Activated naive CD4-positive, alpha-beta T cell treated with anti-CD3 and anti-CD28 coated beads for 36 hours (primary cell): Measurements from ENCODE around the gene C19orf44. TPM values are rescaled to one million over a fixed set of nuclear protein-coding genes. Genes with fewer than 3 reads are reported as not detected.
"Not testable (repeated sequence)": the region's sequence is repeated elsewhere in the genome, so short reads cannot be mapped to it uniquely, and the experiment has no call there.

Experiments used
- CTCF ChIA-PET: fragments of 350-600 bp; sonication (Branson Sonifier 250); formaldehyde crosslinking; loops from one replicate; lab custom pipeline; 2021; ENCODE audit warnings: antibody characterized with exemption; lab: Charles Lee
- DNase-seq: peaks from one replicate; pipeline ENCODE4 v3.0.0-alpha.2; 2020
- H3K27ac Mint-ChIP-seq: one replicate; pipeline ENCODE4 v1.8.0; 2021; ENCODE audit warnings: mild to moderate bottlenecking, mixed read lengths
- H3K27me3 Mint-ChIP-seq: one replicate; pipeline ENCODE4 v1.8.0; 2021; ENCODE audit warnings: low read depth, mixed read lengths
- H3K36me3 Mint-ChIP-seq: one replicate; pipeline ENCODE4 v1.8.0; 2021; ENCODE audit warnings: low read depth, mixed read lengths
- H3K4me1 Mint-ChIP-seq: one replicate; pipeline ENCODE4 v1.8.0; 2021; ENCODE audit warnings: low read depth, mixed read lengths
- H3K4me3 Mint-ChIP-seq: one replicate; pipeline ENCODE4 v1.8.0; 2021; ENCODE audit warnings: mild to moderate bottlenecking, moderate library complexity, mixed read lengths
- H3K9me3 Mint-ChIP-seq: one replicate; pipeline ENCODE4 v1.8.0; 2021; ENCODE audit warnings: mixed read lengths
- intact Hi-C: fragments of 100-400 bp; cut with micrococcal nuclease; formaldehyde crosslinking; loops from one replicate; pipeline ENCODE4 v1.15.1; 2023
- total RNA-seq, 2 experiments: library from RNA; stranded (reverse); gene quantifications; one replicate each; pipeline ENCODE4 v1.2.3, GENCODE V29; 2021

The C19orf44 gene
- total RNA-seq, 2 experiments from 2014 or later, result 2.1 to 2.6 TPM

- Mint-ChIP-seq H3K9me3 (no peaks in the 10 kb centered on the region), H3K4me3 (peak overlapping the region; percentile 42), H3K27ac (peak overlapping the region; percentile 55), H3K4me1 (peaks cover 45% of the 10 kb centered on the region), H3K36me3 (peaks cover 21% of the 10 kb centered on the region), H3K27me3 (no peaks in the 10 kb centered on the region)
- DNase-seq, result no peak
- intact Hi-C loops, result no loop called here
- CTCF ChIA-PET, result no interaction called here
Measured at GRCh38 chr19:16544473-16545231, 48.5 kb downstream of the C19orf44 start.

GRCh38 chr19:16548956-16549355 is 52.8 kb downstream of the C19orf44 start:
- Mint-ChIP-seq H3K4me1 (peaks cover 17% of the 10 kb centered on the region), H3K36me3 (peaks cover 14% of the 10 kb centered on the region), H3K4me3 (no peak overlapping the region), H3K27ac (no peak overlapping the region), H3K27me3 (no peaks in the 10 kb centered on the region), H3K9me3 (no peaks in the 10 kb centered on the region)
- CTCF ChIA-PET, result no interaction called here
- intact Hi-C loops, result no loop called here
- no peak for DNase-seq

- DNase-seq, H3K27ac Mint-ChIP-seq, H3K4me3 Mint-ChIP-seq, H3K4me1 Mint-ChIP-seq, H3K27me3 Mint-ChIP-seq, H3K9me3 Mint-ChIP-seq, intact Hi-C loops, H3K36me3 Mint-ChIP-seq: not testable (repeated sequence)
- CTCF ChIA-PET, result interaction anchor here (0.6 kb wide), 1 partner anchor 517 kb away, joined by 3 read pairs; no protein-coding TSS in a partner anchor
Measured at GRCh38 chr19:16551902-16552301, 55.7 kb downstream of the C19orf44 start.

GRCh38 chr19:16554776-16555175 is 58.6 kb downstream of the C19orf44 start:
- Mint-ChIP-seq H3K27me3 (no peaks in the 10 kb centered on the region), H3K36me3 (peaks cover 14% of the 10 kb centered on the region), H3K4me3 (no peak overlapping the region), H3K27ac (no peak overlapping the region), H3K4me1 (no peaks in the 10 kb centered on the region), H3K9me3 (no peaks in the 10 kb centered on the region)
- intact Hi-C loops, result no loop called here
- CTCF ChIA-PET, result no interaction called here
- DNase-seq, result no peak

- peaks cover under 1% of the 10 kb centered on the region for H3K4me1 Mint-ChIP-seq
- intact Hi-C loops, result no loop called here
- H3K9me3 Mint-ChIP-seq, result no peaks in the 10 kb centered on the region
- H3K27ac Mint-ChIP-seq, result no peak overlapping the region
- no peak overlapping the region for H3K4me3 Mint-ChIP-seq
- no peak for DNase-seq
- no peaks in the 10 kb centered on the region for H3K27me3 Mint-ChIP-seq
- CTCF ChIA-PET, result no interaction called here
- H3K36me3 Mint-ChIP-seq, result peaks cover 29% of the 10 kb centered on the region
Measured at GRCh38 chr19:16559780-16560276, 63.6 kb downstream of the C19orf44 start.

GRCh38 chr19:16561382-16561781 is 65.2 kb downstream of the C19orf44 start:
- H3K9me3 Mint-ChIP-seq, result no peaks in the 10 kb centered on the region
- CTCF ChIA-PET, result no interaction called here
- no peak for DNase-seq
- H3K4me1 Mint-ChIP-seq, result peaks cover 6% of the 10 kb centered on the region
- no peak overlapping the region for H3K4me3 Mint-ChIP-seq
- H3K36me3 Mint-ChIP-seq, result peaks cover 36% of the 10 kb centered on the region
- no peak overlapping the region for H3K27ac Mint-ChIP-seq
- no peaks in the 10 kb centered on the region for H3K27me3 Mint-ChIP-seq
- intact Hi-C loops, result no loop called here

GRCh38 chr19:16562608-16563025 is 66.4 kb downstream of the C19orf44 start:
- Mint-ChIP-seq H3K27me3 (no peaks in the 10 kb centered on the region), H3K4me3 (no peak overlapping the region), H3K27ac (peak overlapping the region; percentile 50), H3K9me3 (no peaks in the 10 kb centered on the region), H3K4me1 (peaks cover 12% of the 10 kb centered on the region), H3K36me3 (peaks cover 41% of the 10 kb centered on the region)
- CTCF ChIA-PET, result interaction anchor here (0.7 kb wide), 1 partner anchor 25 kb away, joined by 5 read pairs; no protein-coding TSS in a partner anchor
- no peak for DNase-seq
- intact Hi-C loops, result no loop called here

GRCh38 chr19:16564842-16565241 is 68.6 kb downstream of the C19orf44 start:
- intact Hi-C loops, result no loop called here
- CTCF ChIA-PET, result interaction anchor here (0.6 kb wide), 1 partner anchor 49 kb away, joined by 3 read pairs; no protein-coding TSS in a partner anchor

GRCh38 chr19:16566161-16566560 is 70.0 kb downstream of the C19orf44 start:
- no peaks in the 10 kb centered on the region for H3K9me3 Mint-ChIP-seq
- peak; percentile 85 for DNase-seq
- peaks cover 40% of the 10 kb centered on the region for H3K36me3 Mint-ChIP-seq
- H3K4me3 Mint-ChIP-seq, result peak overlapping the region; percentile 7
- H3K4me1 Mint-ChIP-seq, result peaks cover 32% of the 10 kb centered on the region
- CTCF ChIA-PET, result interaction anchor here (0.7 kb wide), 1 partner anchor 10 kb away, joined by 3 read pairs; no protein-coding TSS in a partner anchor
- peak overlapping the region; percentile 94 for H3K27ac Mint-ChIP-seq
- intact Hi-C loops, result loop anchor here (2.0 kb wide), 1 partner anchor 23 kb away; the partner anchor contains the start of gene CHERP
- no peaks in the 10 kb centered on the region for H3K27me3 Mint-ChIP-seq

More at GRCh38 chr19:16564842-16565241, 68.6 kb downstream of the C19orf44 start:
- no peak overlapping the region for H3K4me3 Mint-ChIP-seq
- H3K27me3 Mint-ChIP-seq, result no peaks in the 10 kb centered on the region
- no peak for DNase-seq
- no peak overlapping the region for H3K27ac Mint-ChIP-seq
- H3K4me1 Mint-ChIP-seq, result peaks cover 20% of the 10 kb centered on the region
- H3K36me3 Mint-ChIP-seq, result peaks cover 45% of the 10 kb centered on the region
- no peaks in the 10 kb centered on the region for H3K9me3 Mint-ChIP-seq

- DNase-seq, result no peak
- Mint-ChIP-seq H3K36me3 (peaks cover 35% of the 10 kb centered on the region), H3K27ac (peak overlapping the region; percentile 94), H3K4me1 (peaks cover 37% of the 10 kb centered on the region), H3K9me3 (no peaks in the 10 kb centered on the region), H3K27me3 (no peaks in the 10 kb centered on the region), H3K4me3 (no peak overlapping the region)
- CTCF ChIA-PET, result interaction anchor here (0.7 to 0.8 kb wide), 2 partner anchors 10 to 25 kb away, joined by 3 read pairs; no protein-coding TSS in a partner anchor
- intact Hi-C loops, result loop anchor here (2.0 kb wide), 1 partner anchor 24 kb away; the partner anchor contains the start of gene CHERP
Measured at GRCh38 chr19:16566702-16567101, 70.5 kb downstream of the C19orf44 start.

GRCh38 chr19:16569609-16570320 is 73.6 kb downstream of the C19orf44 start:
- CTCF ChIA-PET, result no interaction called here
- Mint-ChIP-seq H3K27ac (no peak overlapping the region), H3K36me3 (peaks cover 27% of the 10 kb centered on the region), H3K4me1 (peaks cover 55% of the 10 kb centered on the region), H3K27me3 (no peaks in the 10 kb centered on the region), H3K9me3 (no peaks in the 10 kb centered on the region), H3K4me3 (peak overlapping the region; percentile 9)
- intact Hi-C loops, result no loop called here
- DNase-seq, result no peak
